Common myeloid progenitor, CD34-positive (primary cell): Measurements from ENCODE around the gene RAB31.

Experiments
- CTCF ChIA-PET: fragments of 350-600 bp; sonication (Branson Sonifier 250); formaldehyde crosslinking; loops from one replicate; lab custom pipeline; 2021; ENCODE audit warnings: antibody characterized with exemption; lab: Charles Lee
- POLR2A ChIA-PET: fragments of 350-600 bp; sonication (Branson Sonifier 250); formaldehyde crosslinking; loops from one replicate; lab custom pipeline; 2021; ENCODE audit warnings: antibody characterized with exemption; lab: Charles Lee
- DNase-seq, 3 donors: peaks; one replicate each; pipeline versions ENCODE4 v3.0.0 to v3.0.0-alpha.2; 2013
- H3K27ac ChIP-seq, 2 experiments: 1 replicate in 1 of 2; 2 replicates in 1 of 2; pipeline ENCODE4 v1.7.0; 2013; ENCODE audit warnings: inconsistent platforms in 2 of 2, low read length in 2 of 2, mild to moderate bottlenecking in 2 of 2, low read depth in 1 of 2, moderate library complexity in 1 of 2; ENCODE audit not compliant: severe bottlenecking in 2 of 2, insufficient read depth in 1 of 2, poor library complexity in 1 of 2
- H3K27me3 ChIP-seq, 5 experiments: replicated peaks in 2 of 5; 1 replicate in 3 of 5; 2 replicates in 2 of 5; pipeline versions ENCODE4 v1.6.1 to v1.7.0; 2013; ENCODE audit warnings: low read length in 4 of 5, mild to moderate bottlenecking in 2 of 5, moderate library complexity in 2 of 5, inconsistent platforms in 1 of 5; ENCODE audit not compliant: insufficient read depth in 5 of 5, control insufficient read depth in 4 of 5
- H3K36me3 ChIP-seq, 4 experiments: 1 replicate in 2 of 4; 2 replicates in 2 of 4; pipeline versions ENCODE4 v1.6.1 to v1.7.0; 2013; ENCODE audit warnings: low read length in 3 of 4, control low read depth in 1 of 4, mild to moderate bottlenecking in 1 of 4; ENCODE audit not compliant: control insufficient read depth in 4 of 4, insufficient read depth in 4 of 4
- H3K4me1 ChIP-seq, 4 experiments: 1 replicate in 3 of 4; 2 replicates in 1 of 4; pipeline versions ENCODE4 v1.6.1 to v1.7.1; 2013; ENCODE audit warnings: low read length in 3 of 4, mild to moderate bottlenecking in 3 of 4, control low read depth in 1 of 4, inconsistent platforms in 1 of 4, moderate library complexity in 1 of 4; ENCODE audit not compliant: control insufficient read depth in 4 of 4, insufficient read depth in 4 of 4; ENCODE audit errors: control extremely low read depth in 1 of 4
- H3K4me3 ChIP-seq, 7 experiments: 1 replicate in 4 of 7; 2 replicates in 3 of 7; pipeline versions ENCODE4 v1.5.1 to v1.7.0; 2013; ENCODE audit warnings: mild to moderate bottlenecking in 7 of 7, low read length in 6 of 7, moderate library complexity in 6 of 7, inconsistent platforms in 2 of 7, low read depth in 2 of 7, control low read depth in 1 of 7; ENCODE audit not compliant: insufficient read depth in 4 of 7, control insufficient read depth in 1 of 7; ENCODE audit errors: extremely low read depth in 1 of 7
- H3K9me3 ChIP-seq, 5 experiments: 1 replicate in 4 of 5; 2 replicates in 1 of 5; pipeline versions ENCODE4 v1.6.1 to v1.7.1; 2013; ENCODE audit warnings: low read length in 4 of 5, mild to moderate bottlenecking in 2 of 5, inconsistent platforms in 1 of 5, low read depth in 1 of 5, moderate library complexity in 1 of 5; ENCODE audit not compliant: control insufficient read depth in 4 of 5, insufficient read depth in 2 of 5; ENCODE audit errors: control extremely low read depth in 1 of 5
- WGBS: methylation state at CpG from one replicate; pipeline ENCODE4 v1.1.5; 2013; ENCODE audit not compliant: insufficient coverage; 5-methylcytosine and 5-hydroxymethylcytosine counted together

Gene RAB31

GRCh38 chr18:9726175-9726574 is 18.1 kb downstream of the RAB31 start:
- 95% methylated on average over 2 of the region's 5 CpGs for WGBS
- DNase-seq = no peak
- Histone ChIP-seq H3K27me3 (no peaks in the 10 kb centered on the region), H3K4me1 (peaks cover 0 to 4% (median 0%) of the 10 kb centered on the region in 4 experiments), H3K4me3 (no peak overlapping the region), H3K9me3 (peaks cover 0 to 3% (median 0%) of the 10 kb centered on the region in 5 experiments), H3K27ac (no peak overlapping the region), H3K36me3 (peaks cover 0 to 15% (median 0%) of the 10 kb centered on the region in 4 experiments)
- POLR2A ChIA-PET = interaction anchor here (0.7 kb wide), 1 partner anchor 250 kb away, joined by 3 read pairs; no protein-coding TSS in a partner anchor
- CTCF ChIA-PET = interaction anchor here (1.3 kb wide), 2 partner anchors 11 to 13 kb away, joined by 3 read pairs; no protein-coding TSS in a partner anchor

GRCh38 chr18:9726936-9727335 is 18.8 kb downstream of the RAB31 start:
- no peak for DNase-seq
- ChIA-PET POLR2A (no interaction called here), CTCF (interaction anchor here (0.9 to 1.3 kb wide), 2 partner anchors 10 to 115 kb away, joined by 3 read pairs; no protein-coding TSS in a partner anchor)
- H3K4me3 ChIP-seq = no peak overlapping the region
- no peaks in the 10 kb centered on the region for H3K27me3 ChIP-seq
- H3K4me1 ChIP-seq = peaks cover 0 to under 1% (median 0%) of the 10 kb centered on the region in 4 experiments
- WGBS = 100% methylated on average over 1 of the region's 2 CpGs
- H3K27ac ChIP-seq = no peak overlapping the region
- peaks cover 0 to 3% (median 0%) of the 10 kb centered on the region in 5 experiments for H3K9me3 ChIP-seq
- peaks cover 0 to 13% (median 0%) of the 10 kb centered on the region in 4 experiments for H3K36me3 ChIP-seq

GRCh38 chr18:9730786-9731185 is 22.7 kb downstream of the RAB31 start:
- Histone ChIP-seq H3K27ac (no peak overlapping the region), H3K36me3 (peaks cover 0 to 20% (median 0%) of the 10 kb centered on the region in 4 experiments), H3K27me3 (no peaks in the 10 kb centered on the region), H3K9me3 (no peaks in the 10 kb centered on the region), H3K4me1 (peaks cover 2 to 21% (median 13%) of the 10 kb centered on the region in 4 experiments), H3K4me3 (no peak overlapping the region)
- ChIA-PET CTCF (interaction anchor here (1.0 kb wide), 1 partner anchor 156 kb away, joined by 3 read pairs; no protein-coding TSS in a partner anchor), POLR2A (no interaction called here)
- no peak for DNase-seq
- 100% methylated on average over 3 of the region's 4 CpGs for WGBS

- Histone ChIP-seq H3K27me3 (no peaks in the 10 kb centered on the region), H3K4me3 (no peak overlapping the region), H3K4me1 (peaks cover 2 to 27% (median 13%) of the 10 kb centered on the region in 4 experiments), H3K9me3 (no peaks in the 10 kb centered on the region), H3K36me3 (peaks cover 0 to 15% (median 0%) of the 10 kb centered on the region in 4 experiments), H3K27ac (no peak overlapping the region)
- no peak for DNase-seq
- ChIA-PET POLR2A (no interaction called here), CTCF (interaction anchor here (1.0 kb wide), 1 partner anchor 156 kb away, joined by 3 read pairs; no protein-coding TSS in a partner anchor)
- 98% methylated on average over 4 of the region's 5 CpGs for WGBS
These were observed 23.3 kb downstream of the RAB31 start for GRCh38 chr18:9731380-9731779.

- no peak for DNase-seq
- no peak overlapping the region for H3K4me3 ChIP-seq
- H3K27me3 ChIP-seq = no peaks in the 10 kb centered on the region
- H3K36me3 ChIP-seq = peaks cover 0 to 15% (median 0%) of the 10 kb centered on the region in 4 experiments
- H3K9me3 ChIP-seq = no peaks in the 10 kb centered on the region
- WGBS = 88% methylated on average over 9 of the region's 9 CpGs
- POLR2A ChIA-PET = no interaction called here
- peaks cover 2 to 30% (median 13%) of the 10 kb centered on the region in 4 experiments for H3K4me1 ChIP-seq
- CTCF ChIA-PET = no interaction called here
- H3K27ac ChIP-seq = no peak overlapping the region
These were observed 23.9 kb downstream of the RAB31 start for GRCh38 chr18:9732031-9732430.

GRCh38 chr18:9734189-9734588 is 26.1 kb downstream of the RAB31 start:
- Histone ChIP-seq H3K36me3 (peaks cover 0 to 15% (median 0%) of the 10 kb centered on the region in 4 experiments), H3K27ac (no peak overlapping the region), H3K9me3 (no peaks in the 10 kb centered on the region), H3K4me1 (peaks cover 2 to 49% (median 23%) of the 10 kb centered on the region in 4 experiments), H3K27me3 (no peaks in the 10 kb centered on the region), H3K4me3 (no peak overlapping the region)
- WGBS = 56% methylated on average over 9 of the region's 9 CpGs
- CTCF ChIA-PET = interaction anchor here (1.1 to 1.5 kb wide), 2 partner anchors 24 to 31 kb away, joined by 3 to 4 read pairs; no protein-coding TSS in a partner anchor
- POLR2A ChIA-PET = no interaction called here
- peak in 2 of 3 donors; percentile 16 to 34 for DNase-seq

- Histone ChIP-seq H3K4me3 (no peak overlapping the region), H3K4me1 (peaks cover 2 to 57% (median 23%) of the 10 kb centered on the region in 4 experiments), H3K36me3 (peaks cover 0 to 15% (median 0%) of the 10 kb centered on the region in 4 experiments), H3K27me3 (no peaks in the 10 kb centered on the region), H3K9me3 (no peaks in the 10 kb centered on the region), H3K27ac (no peak overlapping the region)
- POLR2A ChIA-PET = no interaction called here
- peak; percentile 61 to 98 (median 96) for DNase-seq
- WGBS = 10% methylated on average over 8 of the region's 9 CpGs
- CTCF ChIA-PET = interaction anchor here (1.1 to 2.9 kb wide), 3 partner anchors 25 to 35 kb away, joined by 3 to 11 read pairs (median 3); no protein-coding TSS in a partner anchor
These were observed 27.1 kb downstream of the RAB31 start for GRCh38 chr18:9735238-9735637.
